Activated naive CD8-positive, alpha-beta T cell treated with anti-CD3 and anti-CD28 coated beads for 36 hours (primary cell): Measurements from ENCODE around the gene TMED5. TPM values are rescaled to one million over a fixed set of nuclear protein-coding genes. Genes with fewer than 3 reads are reported as not detected.

ENCODE experiments used
- DNase-seq: peaks from one replicate; pipeline ENCODE4 v3.0.0; 2021
- H3K27ac Mint-ChIP-seq: one replicate; pipeline ENCODE4 v1.8.0; 2022; ENCODE audit warnings: mild to moderate bottlenecking, moderate library complexity, mixed read lengths
- H3K27me3 Mint-ChIP-seq: one replicate; pipeline ENCODE4 v1.8.0; 2022; ENCODE audit warnings: mild to moderate bottlenecking, mixed read lengths
- H3K36me3 Mint-ChIP-seq: one replicate; pipeline ENCODE4 v1.8.0; 2021; ENCODE audit warnings: mild to moderate bottlenecking, mixed read lengths
- H3K4me1 Mint-ChIP-seq: one replicate; pipeline ENCODE4 v1.8.0; 2021; ENCODE audit warnings: mixed read lengths
- H3K4me3 Mint-ChIP-seq: one replicate; pipeline ENCODE4 v1.8.0; 2022; ENCODE audit warnings: mild to moderate bottlenecking, moderate library complexity, mixed read lengths
- H3K9me3 Mint-ChIP-seq: one replicate; pipeline ENCODE4 v1.8.0; 2022; ENCODE audit warnings: mixed read lengths
- total RNA-seq, 2 experiments: library from RNA; stranded (reverse); gene quantifications; one replicate each; pipeline ENCODE4 v1.2.3, GENCODE V29; 2021

TMED5 gene
- total RNA-seq, 2 experiments from 2014 or later: 33.6 to 34.7 TPM

- H3K36me3 Mint-ChIP-seq: peaks cover 16% of the 10 kb centered on the region
- H3K4me3 Mint-ChIP-seq: no peak overlapping the region
- peaks cover 7% of the 10 kb centered on the region for H3K4me1 Mint-ChIP-seq
- H3K27ac Mint-ChIP-seq: no peak overlapping the region
- no peaks in the 10 kb centered on the region for H3K9me3 Mint-ChIP-seq
- no peak for DNase-seq
- no peaks in the 10 kb centered on the region for H3K27me3 Mint-ChIP-seq
Observed at GRCh38 chr1:93120614-93121013, 59.6 kb downstream of the TMED5 start.

- Mint-ChIP-seq H3K27ac (no peak overlapping the region), H3K27me3 (no peaks in the 10 kb centered on the region), H3K36me3 (peaks cover 25% of the 10 kb centered on the region), H3K4me3 (no peak overlapping the region), H3K4me1 (peaks cover 27% of the 10 kb centered on the region), H3K9me3 (no peaks in the 10 kb centered on the region)
- DNase-seq: no peak
Observed at GRCh38 chr1:93114391-93114790, 65.8 kb downstream of the TMED5 start.

DNA sequence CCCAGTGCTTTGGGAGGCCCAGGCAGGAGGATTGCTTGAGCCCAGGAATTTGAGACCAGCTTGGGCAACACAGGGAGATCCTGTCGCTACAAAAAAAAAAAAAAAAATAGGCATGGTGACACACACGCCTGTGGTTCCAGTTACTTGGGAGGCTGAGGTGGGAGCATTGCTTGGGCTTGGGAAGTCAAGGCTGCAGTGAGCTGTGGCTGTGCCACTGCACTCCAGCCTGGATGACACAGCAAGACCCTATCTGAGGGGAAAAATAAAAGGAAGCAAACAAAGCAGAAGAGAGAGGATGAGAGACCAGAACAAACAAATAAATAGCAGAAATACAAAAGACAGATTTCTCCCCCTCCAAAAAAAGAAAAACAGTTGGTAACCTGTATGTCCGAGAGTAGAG lies 67.1 kb downstream of the TMED5 start:
- Mint-ChIP-seq H3K27ac (peak overlapping the region; percentile 35), H3K4me1 (peaks cover 31% of the 10 kb centered on the region), H3K27me3 (no peaks in the 10 kb centered on the region), H3K9me3 (peaks cover 5% of the 10 kb centered on the region), H3K4me3 (no peak overlapping the region), H3K36me3 (peaks cover 35% of the 10 kb centered on the region)
- no peak for DNase-seq

GRCh38 chr1:93111561-93111960 lies 68.7 kb downstream of the TMED5 start:
- peaks cover 44% of the 10 kb centered on the region for H3K36me3 Mint-ChIP-seq
- no peak overlapping the region for H3K27ac Mint-ChIP-seq

GRCh38 chr1:93111065-93111464 lies 69.1 kb downstream of the TMED5 start:
- no peak overlapping the region for H3K4me3 Mint-ChIP-seq
- no peaks in the 10 kb centered on the region for H3K27me3 Mint-ChIP-seq
- DNase-seq: no peak
- peaks cover 14% of the 10 kb centered on the region for H3K9me3 Mint-ChIP-seq
- peaks cover 45% of the 10 kb centered on the region for H3K36me3 Mint-ChIP-seq
- H3K27ac Mint-ChIP-seq: no peak overlapping the region
- peaks cover 31% of the 10 kb centered on the region for H3K4me1 Mint-ChIP-seq

More at GRCh38 chr1:93111561-93111960, 68.7 kb downstream of the TMED5 start:
- DNase-seq: no peak
- H3K9me3 Mint-ChIP-seq: peaks cover 14% of the 10 kb centered on the region
- H3K4me1 Mint-ChIP-seq: peaks cover 31% of the 10 kb centered on the region
- no peaks in the 10 kb centered on the region for H3K27me3 Mint-ChIP-seq
- no peak overlapping the region for H3K4me3 Mint-ChIP-seq

DNA sequence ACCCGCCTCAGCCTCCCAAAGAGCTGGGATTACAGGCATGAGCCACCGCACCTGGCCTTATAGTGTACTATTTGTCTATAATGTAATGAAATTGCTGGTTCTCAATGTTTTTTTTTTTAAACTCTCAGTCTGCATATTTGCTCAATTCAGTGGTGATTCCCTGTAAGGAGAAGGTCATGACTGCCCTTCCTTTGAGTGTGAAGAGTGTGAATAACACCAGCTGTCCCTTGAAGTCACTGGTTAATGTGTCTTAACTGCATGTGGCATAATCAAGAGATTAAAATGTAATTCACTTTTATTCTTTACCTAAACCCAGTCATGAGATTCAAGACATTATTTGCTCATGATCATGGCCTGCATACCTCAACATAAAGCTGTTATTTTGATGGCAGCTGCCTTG lies 70.6 kb downstream of the TMED5 start:
- Mint-ChIP-seq H3K27ac (no peak overlapping the region), H3K36me3 (peaks cover 55% of the 10 kb centered on the region), H3K9me3 (peaks cover 18% of the 10 kb centered on the region), H3K4me3 (no peak overlapping the region), H3K4me1 (peaks cover 35% of the 10 kb centered on the region), H3K27me3 (no peaks in the 10 kb centered on the region)
- no peak for DNase-seq

DNA sequence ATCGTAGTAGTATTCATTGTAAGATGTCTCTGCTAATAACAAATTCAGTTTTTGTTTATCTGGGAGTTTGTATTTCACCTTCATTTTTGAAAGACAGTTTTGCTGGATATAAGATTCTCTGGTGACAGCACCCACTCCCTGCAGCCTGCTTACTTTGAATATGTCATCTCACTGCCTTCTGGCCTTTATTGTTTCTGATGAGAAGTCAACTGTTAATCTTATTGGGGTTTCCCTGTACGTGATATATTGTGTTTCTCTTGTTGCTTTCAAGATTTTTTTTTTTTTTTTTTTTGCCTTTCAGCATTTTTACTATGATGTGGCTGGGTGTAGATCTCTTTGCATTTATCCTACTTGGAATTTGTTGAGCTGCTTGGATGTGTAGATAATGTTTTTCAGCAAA lies 71.9 kb downstream of the TMED5 start:
- no peak overlapping the region for H3K27ac Mint-ChIP-seq

DNA sequence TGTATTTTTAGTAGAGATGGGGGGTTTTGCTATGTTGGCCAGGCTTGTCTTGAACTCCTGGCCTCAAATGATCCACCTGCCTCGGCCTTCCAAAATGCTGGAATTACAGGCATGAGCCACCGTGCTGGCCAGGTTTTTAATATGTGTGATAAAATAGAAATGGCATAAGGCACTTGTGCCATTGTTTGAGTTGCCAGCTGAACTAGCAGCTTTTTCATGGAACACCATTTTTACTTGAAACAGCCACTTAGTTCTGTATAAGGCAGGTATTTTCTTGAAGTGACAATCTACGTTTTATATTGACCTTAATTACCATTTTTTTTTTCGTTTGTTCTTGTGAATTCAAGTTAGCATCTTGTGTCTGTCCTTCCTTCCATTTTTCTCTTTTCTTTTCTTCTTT lies 72.8 kb downstream of the TMED5 start:
- Mint-ChIP-seq H3K27ac (no peak overlapping the region), H3K4me1 (peaks cover 33% of the 10 kb centered on the region), H3K9me3 (peaks cover 18% of the 10 kb centered on the region), H3K27me3 (no peaks in the 10 kb centered on the region), H3K36me3 (peaks cover 58% of the 10 kb centered on the region), H3K4me3 (no peak overlapping the region)
- DNase-seq: no peak

More for the DNA sequence above, 71.9 kb downstream of the TMED5 start:
- Mint-ChIP-seq H3K36me3 (peaks cover 63% of the 10 kb centered on the region), H3K4me1 (peaks cover 35% of the 10 kb centered on the region), H3K27me3 (no peaks in the 10 kb centered on the region), H3K9me3 (peaks cover 18% of the 10 kb centered on the region), H3K4me3 (no peak overlapping the region)
- no peak for DNase-seq

DNA sequence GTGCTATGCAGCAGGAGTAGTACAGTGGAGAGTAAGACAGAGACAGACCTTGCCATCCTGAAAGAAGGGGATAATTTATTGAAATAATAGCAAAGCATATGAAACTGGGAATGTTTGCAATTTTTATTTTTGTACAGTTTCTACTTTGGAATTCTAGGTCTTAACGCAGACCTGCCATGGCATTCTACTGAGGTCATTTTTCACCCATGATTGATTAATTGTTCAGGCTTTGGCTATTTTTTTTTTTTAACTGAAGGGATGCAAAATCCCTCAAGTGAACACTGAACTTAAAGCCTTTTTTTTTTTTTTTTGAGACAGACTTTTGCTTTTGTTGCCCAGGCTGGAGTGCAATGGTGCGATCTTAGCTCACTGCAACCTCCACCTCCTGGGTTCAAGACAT lies 74.0 kb downstream of the TMED5 start:
- no peaks in the 10 kb centered on the region for H3K27me3 Mint-ChIP-seq
- no peak overlapping the region for H3K27ac Mint-ChIP-seq
- no peak for DNase-seq
- peaks cover 30% of the 10 kb centered on the region for H3K4me1 Mint-ChIP-seq
- H3K9me3 Mint-ChIP-seq: peaks cover 18% of the 10 kb centered on the region
- H3K4me3 Mint-ChIP-seq: no peak overlapping the region
- peaks cover 62% of the 10 kb centered on the region for H3K36me3 Mint-ChIP-seq

DNA sequence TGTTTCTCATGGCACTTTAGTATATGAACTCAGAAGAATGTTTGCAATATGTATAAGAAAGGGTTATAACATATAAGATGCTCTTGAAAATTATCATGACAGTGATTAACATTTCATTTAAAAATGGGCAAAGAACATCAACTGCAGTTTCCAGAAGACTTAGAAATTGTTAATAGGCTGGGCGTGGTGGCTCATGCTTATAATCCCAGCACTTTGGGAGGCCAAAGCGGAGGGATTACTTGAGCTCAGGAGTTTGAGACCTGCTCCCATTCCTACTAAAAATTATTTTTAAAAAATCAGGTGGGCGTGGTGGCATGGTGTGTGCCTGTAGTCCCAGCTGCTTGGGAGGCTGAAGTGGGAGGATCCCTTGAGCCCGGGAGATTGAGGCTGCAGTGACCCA lies 78.1 kb downstream of the TMED5 start:
- H3K27me3 Mint-ChIP-seq: no peaks in the 10 kb centered on the region
- no peak overlapping the region for H3K4me3 Mint-ChIP-seq
- peaks cover 44% of the 10 kb centered on the region for H3K36me3 Mint-ChIP-seq
- H3K27ac Mint-ChIP-seq: no peak overlapping the region
- peaks cover 9% of the 10 kb centered on the region for H3K9me3 Mint-ChIP-seq
- H3K4me1 Mint-ChIP-seq: peaks cover 34% of the 10 kb centered on the region
- no peak for DNase-seq

Other genes with a start within 250 kb of the TMED5 start
- 1 to 10 TPM; 8.4 to 9.4 TPM for gene DIPK1A, start 219.0 kb downstream of the TMED5 start, total RNA-seq
- gene MTF2, start 101.1 kb downstream of the TMED5 start, total RNA-seq: 10 to 100 TPM; 49.6 to 59.4 TPM
- gene CCDC18, start 311 bp upstream of the TMED5 start, total RNA-seq: 10 to 100 TPM; 14.9 to 15.7 TPM
- gene DR1, start 165.5 kb upstream of the TMED5 start, total RNA-seq: 10 to 100 TPM; 86.6 to 92.0 TPM